GM18508 (cell line): ENCODE results near the gene OR10H4.
"Not testable (repeated sequence)": the region's sequence is repeated elsewhere in the genome, so short reads cannot be mapped to it uniquely, and the experiment has no call there.

ENCODE experiments used
- ATAC-seq: cut with Tn5 transposase; IDR thresholded peaks from one replicate; pipeline ENCODE4 v1.9.1; 2021; ENCODE audit warnings: moderate number of reproducible peaks; ENCODE audit not compliant: insufficient read depth, unreplicated experiment

Gene OR10H4, protein sequence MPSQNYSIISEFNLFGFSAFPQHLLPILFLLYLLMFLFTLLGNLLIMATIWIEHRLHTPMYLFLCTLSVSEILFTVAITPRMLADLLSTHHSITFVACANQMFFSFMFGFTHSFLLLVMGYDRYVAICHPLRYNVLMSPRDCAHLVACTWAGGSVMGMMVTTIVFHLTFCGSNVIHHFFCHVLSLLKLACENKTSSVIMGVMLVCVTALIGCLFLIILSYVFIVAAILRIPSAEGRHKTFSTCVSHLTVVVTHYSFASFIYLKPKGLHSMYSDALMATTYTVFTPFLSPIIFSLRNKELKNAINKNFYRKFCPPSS

DNA sequence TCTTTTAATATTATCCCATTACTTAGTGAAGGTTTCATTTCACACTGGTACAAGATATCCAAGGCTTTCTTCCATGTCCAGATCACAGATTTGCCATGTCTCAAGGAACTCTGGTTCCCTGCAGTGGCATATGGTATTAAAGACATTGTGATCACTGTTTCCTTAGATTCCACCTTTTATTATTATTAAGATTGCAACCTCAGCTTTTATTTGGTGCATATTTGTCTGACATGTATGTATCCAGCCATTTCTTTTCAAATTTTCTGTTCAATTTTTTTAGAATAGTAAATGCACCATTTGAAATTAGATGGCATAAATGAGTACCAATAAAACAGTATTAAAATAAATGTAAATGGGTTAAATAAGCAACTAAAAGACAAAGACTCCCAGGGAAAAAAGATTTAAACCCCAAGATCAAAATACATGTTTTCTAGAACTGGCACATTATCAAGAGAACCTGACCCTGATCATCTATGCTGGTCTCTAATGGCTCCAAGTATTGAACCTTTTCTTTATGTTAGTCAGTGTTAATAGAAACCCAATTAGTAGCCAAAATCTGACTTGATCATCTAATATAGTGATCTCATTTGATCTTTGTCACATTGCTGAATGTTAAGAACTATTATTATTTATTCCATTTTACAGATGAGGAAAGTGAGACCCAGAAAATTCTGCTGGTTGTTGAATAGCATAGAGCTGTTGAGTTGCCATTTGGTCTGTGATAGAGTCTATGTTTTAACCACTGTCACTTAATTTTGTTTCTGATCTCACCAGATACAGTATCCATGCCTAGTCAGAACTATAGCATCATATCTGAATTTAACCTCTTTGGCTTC, at the start of gene OR10H4:
Gene OR10H4 (plus strand): TSS at position 786 of the 836 bp plus-strand sequence. CDS start 0 bp downstream, at position 786.
- ATAC-seq = no peak

DNA sequence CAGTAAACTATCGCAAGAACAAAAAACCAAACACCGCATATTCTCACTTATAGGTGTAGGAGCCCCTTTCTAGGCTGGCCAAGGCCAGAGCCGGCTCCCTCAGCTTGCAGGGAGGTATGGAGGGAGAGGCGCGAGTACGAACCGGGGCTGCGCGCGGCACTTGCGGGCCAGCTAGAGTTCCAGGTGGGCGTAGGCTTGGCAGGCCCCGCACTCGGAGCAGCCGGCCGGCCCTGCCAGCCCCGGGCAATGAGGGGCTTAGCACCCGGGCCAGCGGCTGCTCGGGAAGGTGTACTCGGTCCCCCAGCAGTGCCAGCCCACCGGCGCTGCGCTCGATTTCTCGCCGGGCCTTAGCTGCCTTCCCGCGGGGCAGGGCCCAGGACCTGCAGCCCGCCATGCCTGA, 49.2 kb upstream of the OR10H4 start:
- ATAC-seq = not testable (repeated sequence)

DNA sequence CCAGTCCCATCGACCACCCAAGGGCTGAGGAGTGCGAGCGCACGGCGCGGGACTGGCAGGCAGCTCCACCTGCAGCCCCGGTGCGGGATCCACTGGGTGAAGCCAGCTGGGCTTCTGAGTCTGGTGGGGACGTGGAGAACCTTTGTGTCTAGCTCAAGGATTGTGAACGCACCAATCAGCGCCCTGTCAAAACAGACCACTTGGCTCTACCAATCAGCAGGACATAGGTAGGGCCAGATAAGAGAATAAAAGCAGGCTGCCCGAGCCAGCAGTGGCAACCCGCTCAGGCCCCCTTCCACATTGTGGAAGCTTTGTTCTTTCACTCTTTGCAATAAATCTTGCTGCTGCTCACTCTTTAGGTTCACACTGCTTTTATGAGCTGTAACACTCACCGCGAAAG, 48.8 kb upstream of the OR10H4 start:
- ATAC-seq = not testable (repeated sequence)

DNA sequence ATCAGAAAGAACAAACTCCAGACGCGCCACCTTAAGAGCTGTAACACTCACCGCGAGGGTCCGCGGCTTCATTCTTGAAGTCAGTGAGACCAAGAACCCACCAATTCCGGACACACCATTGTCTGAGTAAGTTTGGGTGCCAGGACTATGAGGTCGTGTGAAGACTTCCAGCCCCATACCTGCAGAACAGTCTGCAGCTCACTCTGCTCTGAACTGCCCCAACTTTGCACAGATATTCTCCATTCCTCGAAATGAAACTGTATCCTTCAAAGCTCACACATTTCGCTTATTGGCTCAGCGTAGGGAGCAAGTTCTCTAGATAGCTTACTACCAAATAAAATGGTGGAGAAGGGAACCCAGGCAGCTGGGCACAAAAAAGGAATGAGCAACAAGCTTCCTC, 48.3 kb upstream of the OR10H4 start:
- ATAC-seq = no peak

DNA sequence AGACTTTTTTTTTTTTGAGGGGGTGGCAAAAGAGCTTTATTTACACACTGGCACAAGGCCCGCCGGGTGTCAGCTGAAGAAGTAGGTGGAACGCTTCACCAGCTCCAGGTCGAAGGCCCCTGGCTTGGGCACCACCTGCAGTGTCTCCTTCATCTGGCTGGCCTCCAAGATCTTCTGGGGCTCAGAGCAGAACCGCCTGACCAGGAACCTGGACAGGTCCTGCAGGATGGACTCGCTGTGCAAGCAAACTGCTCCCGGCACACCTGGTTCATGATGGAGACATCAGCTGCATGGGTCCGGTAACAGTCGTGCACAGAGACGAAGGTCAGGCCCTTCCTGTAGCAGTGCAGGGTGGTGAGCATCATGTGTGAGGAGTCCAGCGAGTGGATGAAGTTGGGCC, 46.6 kb upstream of the OR10H4 start:
- ATAC-seq = no peak

DNA sequence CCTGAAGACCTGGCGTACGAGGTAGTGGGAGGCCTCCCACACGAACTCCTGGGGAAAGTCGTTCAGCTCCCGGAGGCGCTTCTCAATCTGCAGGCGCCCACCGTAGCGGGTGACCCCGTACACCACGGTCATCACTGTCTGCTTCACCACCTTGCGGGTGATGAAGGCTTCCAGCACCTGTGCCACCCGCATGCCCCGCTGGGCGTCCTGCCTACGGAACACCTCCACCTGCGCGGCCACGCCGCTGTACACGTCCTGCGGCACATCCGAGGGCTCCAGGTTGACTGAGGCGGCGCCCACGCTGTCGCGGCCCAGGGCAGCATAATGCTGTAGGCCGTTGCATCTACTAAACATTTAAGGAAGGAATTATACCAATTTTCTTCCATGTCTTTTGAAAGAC, 45.9 kb upstream of the OR10H4 start:
- not testable (repeated sequence) for ATAC-seq

DNA sequence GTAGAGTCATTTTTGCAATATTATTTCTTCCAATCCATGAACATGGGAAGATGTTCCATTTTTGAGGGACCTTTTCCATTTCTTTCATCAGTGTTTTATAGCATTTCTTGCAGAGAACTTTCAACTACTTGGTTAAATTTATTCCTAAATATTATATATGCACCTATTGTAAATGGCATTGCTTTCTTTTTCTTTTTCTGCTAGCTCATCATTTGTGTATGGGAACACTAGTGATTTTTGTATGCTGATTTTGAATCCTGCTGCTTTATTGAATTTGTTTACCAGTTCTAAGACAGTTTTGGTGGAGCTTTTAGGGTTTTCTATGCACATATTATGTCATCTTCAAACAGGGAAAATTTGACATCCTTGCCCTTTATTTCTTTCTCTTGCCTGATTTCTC, 43.8 kb upstream of the OR10H4 start:
- no peak for ATAC-seq

DNA sequence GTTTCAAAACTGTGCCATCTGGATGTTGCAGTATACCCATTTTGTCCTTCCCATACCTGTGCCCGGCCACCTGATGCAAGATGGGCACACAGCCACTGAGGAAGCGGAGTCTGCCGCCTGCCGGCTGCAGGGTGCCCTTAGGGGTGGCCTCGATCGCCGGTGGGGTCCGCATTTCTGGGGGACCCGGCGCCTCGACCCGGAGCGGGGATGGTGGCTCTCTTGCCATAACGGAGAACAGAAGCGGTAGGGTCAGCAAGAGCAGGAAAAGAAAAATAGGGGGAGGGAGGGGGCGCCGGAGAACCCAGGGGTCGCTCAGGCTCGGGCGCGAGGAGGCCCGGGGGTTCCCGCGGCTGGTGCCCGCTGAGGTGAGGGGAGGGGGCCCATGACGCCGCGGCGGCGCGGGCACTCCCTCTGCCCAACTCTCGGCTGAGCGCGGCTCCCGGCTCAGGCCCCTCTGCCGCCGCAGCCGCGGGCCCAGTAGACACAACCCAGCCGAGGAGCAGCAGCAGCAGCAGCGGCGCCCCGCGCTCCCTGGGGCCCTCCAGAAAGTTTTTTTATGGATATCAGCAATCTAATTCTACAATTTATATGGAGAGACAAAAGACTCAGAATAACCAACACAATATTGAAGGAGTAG, 37.1 kb upstream of the OR10H4 start:
- no peak for ATAC-seq

DNA sequence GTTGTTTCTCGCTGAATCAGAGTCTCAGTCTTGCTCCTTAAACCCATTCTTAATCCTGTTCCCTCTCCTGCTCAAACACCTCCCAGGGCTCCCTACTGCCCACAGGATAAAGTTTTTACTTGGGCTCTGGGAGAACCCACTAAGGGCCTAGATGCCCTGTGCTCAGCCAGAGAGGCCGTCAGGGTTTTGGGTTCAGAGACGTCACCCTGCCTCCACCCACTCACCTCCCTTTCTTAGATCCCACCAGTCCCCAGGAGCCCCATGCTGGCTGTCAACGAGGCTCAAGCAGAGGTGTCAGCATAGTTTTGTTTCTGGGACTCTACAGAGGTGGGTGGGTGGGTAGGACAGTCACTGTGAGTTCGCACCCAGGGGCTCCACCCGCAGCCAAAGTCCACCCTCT, 35.4 kb upstream of the OR10H4 start:
- ATAC-seq = no peak

DNA sequence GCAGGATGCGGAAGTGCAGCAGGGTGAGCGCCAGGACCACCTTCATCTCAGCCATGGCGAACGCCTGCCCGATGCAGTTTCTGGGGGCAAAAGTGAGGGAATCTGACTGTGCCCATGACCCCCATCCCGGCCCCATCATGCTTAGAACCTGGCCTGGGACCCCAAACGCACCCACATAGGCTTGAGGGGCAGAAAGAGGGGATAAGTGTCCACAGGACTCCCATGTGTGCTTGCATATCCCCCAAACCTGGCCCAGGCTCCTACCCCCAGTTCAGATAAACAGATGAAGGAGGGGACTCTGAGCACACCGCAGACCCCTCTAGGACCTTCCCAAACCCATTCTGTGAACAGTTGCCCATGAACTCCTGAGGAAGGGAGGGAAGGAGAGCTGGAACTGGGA, 35.0 kb upstream of the OR10H4 start:
- ATAC-seq = no peak

DNA sequence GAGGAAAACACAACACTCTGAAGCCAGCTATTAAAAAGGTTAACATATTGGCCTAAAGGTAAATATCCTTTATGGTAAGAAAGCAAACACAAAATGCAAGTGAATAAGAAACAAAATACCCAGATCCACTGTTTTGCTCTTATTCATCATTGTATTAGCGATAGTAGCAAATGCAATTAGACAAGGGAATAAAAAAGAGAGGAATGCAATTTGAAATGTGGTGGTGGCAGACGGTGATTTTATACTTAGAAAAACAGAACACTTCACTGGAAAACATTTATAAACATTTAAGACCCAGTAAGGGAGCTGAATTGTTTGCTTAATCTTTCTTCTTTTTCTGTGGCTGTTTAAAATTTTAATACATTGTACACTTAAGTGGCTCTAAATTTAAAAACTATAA, 33.7 kb upstream of the OR10H4 start:
- ATAC-seq = no peak

DNA sequence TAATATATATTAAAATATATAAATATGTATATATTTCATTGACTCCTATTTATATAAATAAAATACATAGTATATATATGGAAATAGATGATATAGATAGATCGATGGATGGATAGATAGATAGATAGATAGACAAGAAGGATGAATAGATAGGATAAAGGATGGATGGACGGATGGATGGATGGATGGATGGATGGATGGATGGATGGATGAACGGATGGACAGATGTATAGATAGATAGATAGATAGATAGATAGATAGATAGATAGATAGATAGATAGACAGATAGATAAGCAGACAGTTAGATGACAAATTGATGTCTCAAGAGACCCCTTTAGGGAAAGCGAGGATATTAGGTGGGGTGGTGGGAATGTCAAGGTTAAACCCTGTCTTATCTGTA, 29.6 kb upstream of the OR10H4 start:
- no peak for ATAC-seq

DNA sequence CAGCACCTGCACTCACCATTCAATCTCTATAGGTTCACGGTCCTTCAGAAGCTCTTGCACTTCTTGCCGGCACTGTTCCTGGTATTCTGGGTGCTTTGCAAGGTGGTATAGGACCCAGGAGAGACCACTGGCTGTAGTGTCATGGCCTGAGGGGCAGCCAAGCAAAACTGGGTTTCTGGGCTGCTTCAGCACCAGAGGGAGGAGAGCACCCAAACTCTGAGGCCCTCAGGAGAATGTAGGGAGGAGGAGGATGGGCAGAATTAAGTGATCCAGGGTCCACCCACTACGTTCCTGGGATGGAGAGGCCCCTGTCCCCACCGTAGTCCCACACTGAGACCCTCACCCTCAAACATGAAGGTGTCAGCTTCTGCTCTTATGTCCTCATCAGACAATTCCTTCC, 26.8 kb upstream of the OR10H4 start:
- ATAC-seq = no peak

DNA sequence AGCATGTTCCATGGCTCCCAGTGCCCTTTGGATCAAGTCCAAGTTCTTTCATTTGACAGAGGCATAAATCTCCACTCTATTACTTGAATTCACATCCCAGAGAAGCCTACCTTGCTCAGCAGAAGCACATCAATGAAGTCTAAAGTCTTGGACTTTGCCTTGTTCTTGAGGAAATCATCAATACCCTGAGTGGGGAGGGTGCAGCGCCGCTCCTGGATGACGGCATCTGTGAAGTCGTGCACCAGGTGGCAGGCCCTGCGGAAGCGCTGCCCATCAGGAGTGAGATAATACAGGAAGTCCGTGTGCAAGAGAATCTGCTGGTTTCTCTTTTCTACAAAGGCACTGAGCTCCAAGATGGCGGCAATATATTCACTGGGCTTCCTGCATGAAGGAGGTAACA, 25.1 kb upstream of the OR10H4 start:
- no peak for ATAC-seq

DNA sequence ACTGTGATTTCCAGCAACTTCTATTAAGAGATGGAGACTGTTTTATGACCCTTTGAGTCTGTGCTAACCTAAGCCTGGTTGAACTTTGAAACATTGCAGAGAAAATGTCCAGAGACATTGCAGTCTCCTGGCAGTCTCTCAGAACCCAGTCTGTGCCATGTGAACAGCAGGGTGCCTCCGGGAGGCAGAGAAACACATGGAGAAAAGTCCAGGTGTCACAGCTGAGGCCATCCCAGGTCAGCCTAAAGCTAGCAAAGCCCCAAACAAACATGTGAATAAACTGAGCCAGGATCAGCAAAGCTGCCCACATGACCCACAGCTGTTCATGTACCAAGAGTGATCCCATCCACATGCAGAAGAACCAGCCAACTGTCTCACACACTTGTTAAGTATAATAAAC, 22.3 kb upstream of the OR10H4 start:
- no peak for ATAC-seq

DNA sequence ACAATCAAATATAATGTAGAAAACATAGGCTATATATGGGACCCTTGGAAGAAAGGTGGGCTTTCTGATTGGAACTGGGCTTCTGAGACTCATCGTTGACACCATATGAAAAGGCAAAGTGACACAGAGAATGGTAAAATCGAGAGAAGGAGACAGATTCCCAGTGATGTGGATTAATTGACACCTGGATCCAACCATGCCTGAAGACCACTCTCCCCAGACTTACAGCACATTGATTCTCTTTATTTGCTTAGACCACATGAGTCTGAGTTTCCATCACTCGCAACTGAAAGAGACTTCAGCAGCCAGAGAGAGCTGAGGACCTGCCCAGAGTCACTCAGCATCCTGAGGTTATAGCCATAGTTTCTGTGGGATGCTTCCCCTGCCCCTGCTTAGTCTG, 20.5 kb upstream of the OR10H4 start:
- ATAC-seq = no peak

DNA sequence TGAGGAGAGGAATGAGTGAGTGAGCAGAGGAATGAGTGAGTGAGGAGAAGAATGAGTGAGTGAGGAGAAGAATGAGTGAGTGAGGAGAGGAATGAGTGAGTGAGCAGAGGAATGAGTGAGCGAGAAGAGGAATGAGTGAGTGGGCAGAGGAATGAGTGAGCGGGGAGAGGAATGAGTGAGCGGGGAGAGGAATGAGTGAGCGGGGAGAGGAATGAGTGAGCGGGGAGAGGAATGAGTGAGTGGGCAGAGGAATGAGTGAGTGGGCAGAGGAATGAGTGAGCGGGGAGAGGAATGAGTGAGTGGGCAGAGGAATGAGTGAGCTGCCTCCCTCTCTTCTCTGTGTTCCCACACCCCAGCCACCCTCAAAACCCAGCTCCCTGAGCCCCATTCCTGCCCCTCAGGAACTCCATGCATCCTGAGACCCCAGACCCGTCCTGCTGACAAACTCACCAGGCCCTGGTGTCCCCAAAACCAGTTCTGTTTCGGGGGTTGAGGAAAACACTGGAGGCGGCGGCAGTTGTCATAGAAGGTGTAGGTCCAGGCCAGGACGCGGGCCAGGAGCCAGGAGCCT, 15.0 kb upstream of the OR10H4 start:
- ATAC-seq = not testable (repeated sequence)

DNA sequence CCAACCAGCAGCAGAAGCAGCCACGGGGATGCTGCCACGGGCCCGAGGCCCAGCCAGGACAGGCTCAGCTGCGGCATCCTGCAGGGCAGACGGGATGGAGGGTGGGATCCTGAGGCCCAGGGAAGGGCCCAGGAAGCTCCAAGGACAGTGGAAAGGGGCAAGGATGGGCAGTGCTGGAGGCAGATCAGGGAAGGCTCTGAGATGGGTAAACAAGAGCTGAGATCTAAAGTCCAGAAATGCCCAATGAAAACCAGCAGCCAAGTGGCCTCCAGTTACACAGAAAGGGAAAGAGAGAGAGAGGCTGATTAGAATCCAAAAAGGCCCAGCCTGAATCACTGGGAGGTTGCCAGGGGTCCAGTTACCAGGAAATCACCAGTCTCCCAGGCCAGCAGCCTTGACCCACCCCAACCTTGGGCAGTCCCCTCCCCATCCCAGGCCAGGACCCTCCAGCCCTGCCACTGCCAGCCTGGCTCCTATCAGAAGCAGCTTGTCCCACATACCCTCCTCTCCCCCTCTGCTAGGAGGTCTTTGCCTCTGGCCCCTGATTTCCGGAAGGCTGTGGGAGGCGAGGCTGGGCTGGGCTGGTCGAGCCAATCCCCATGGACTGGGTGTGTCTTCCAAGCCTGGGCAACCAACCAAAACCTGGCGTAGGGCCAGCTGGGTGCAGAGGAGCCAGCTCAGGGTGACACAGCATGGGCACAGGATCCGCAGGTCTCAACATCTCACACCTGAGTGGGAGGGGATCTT, 14.3 kb upstream of the OR10H4 start, which contains the start of gene CYP4F11:
Gene CYP4F11 (minus strand): TSS at position 198 of the 747 bp plus-strand sequence. CDS start 121 bp downstream, at position 77.
- ATAC-seq = no peak

DNA sequence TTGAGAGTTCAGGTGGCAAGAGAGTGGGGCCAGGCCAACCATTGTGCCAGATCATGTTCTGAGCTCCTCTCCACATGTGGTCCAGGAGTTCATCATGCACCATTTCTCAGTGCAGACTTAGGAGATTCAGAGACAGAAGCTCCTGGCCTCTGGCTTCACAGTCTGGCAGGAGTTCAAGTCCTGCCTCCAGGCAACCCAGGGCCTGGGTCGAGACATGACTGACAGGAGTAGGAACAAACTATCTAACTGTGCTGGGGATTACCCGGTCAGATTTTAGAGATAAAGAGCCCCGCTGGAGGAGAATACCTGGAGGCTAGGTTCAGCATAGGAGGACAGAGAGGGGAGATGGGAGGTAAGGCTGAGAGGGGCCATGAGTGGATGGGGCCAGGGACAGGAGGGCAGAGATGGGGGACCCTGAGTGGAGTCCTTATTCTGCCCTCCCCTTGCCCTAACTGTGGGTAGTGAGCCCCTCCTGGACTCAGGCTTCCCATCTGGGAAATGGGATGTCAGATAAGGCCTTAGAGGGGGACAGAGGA, 13.6 kb upstream of the OR10H4 start:
- ATAC-seq = no peak

DNA sequence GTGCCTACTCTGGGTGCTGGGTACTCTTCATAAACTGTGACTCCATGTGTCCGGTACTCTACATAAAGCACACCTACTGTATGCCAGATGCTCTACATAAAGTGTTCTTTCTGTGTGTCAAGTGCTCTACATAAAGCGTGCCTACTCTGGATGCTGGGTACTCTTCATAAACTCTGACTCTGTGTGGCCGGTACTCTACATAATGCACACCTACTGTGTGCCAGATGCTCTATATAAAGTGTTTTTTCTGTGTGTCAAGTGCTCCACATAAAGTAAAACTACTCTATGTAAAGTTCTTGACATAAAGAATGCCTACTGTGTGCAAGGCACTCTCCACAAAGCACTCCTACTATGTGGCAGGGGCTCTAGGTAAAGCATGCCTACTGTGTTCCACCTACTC, 12.6 kb upstream of the OR10H4 start:
- no peak for ATAC-seq
